H1 (cell line): ENCODE measurements around the gene NMNAT3. TPM values are rescaled to one million over a fixed set of nuclear protein-coding genes. Genes with fewer than 3 reads are reported as not detected.

ENCODE experiments used
- CTCF ChIA-PET: fragments of 300-600 bp; sonication (Branson Sonifier 250); formaldehyde crosslinking; loops from one replicate; lab custom pipeline; 2021; ENCODE audit not compliant: partially characterized antibody; lab: Charles Lee
- POLR2A ChIA-PET: fragments of 300-600 bp; sonication (Branson Sonifier 250); formaldehyde crosslinking; loops from one replicate; lab custom pipeline; 2021; ENCODE audit warnings: inconsistent platforms; ENCODE audit not compliant: partially characterized antibody; lab: Charles Lee
- DNase-seq, 2 experiments: peaks; one replicate each; pipeline versions ENCODE4 v3.0.0 to v3.0.0-alpha.2; 2010 to 2022; ENCODE audit warnings: low spot score in 2 of 2, low read depth in 1 of 2, mixed read lengths in 1 of 2
- FAIRE-seq: peaks from 2 replicates; lab custom pipeline; 2011; peaks lifted over from hg19 to GRCh38; lab: Jason Lieb, UNC
- H2AFZ ChIP-seq: 2 replicates; pipeline ENCODE4 v1.8.1; 2012; ENCODE audit warnings: low read length, inconsistent platforms
- H2AK5ac ChIP-seq: 2 replicates; pipeline ENCODE4 v1.6.1; 2013; ENCODE audit warnings: low read depth, low read length
- H2BK120ac ChIP-seq: replicated peaks from 2 replicates; pipeline ENCODE3; 2013; ENCODE audit warnings: low read depth, low read length, inconsistent platforms
- H2BK12ac ChIP-seq: 2 replicates; pipeline ENCODE4 v1.6.1; 2013; ENCODE audit warnings: low read depth, low read length
- H2BK15ac ChIP-seq: 2 replicates; pipeline ENCODE4 v1.6.1; 2013; ENCODE audit warnings: low read length
- H2BK20ac ChIP-seq: 2 replicates; pipeline ENCODE4 v1.6.1; 2013; ENCODE audit warnings: low read length
- H2BK5ac ChIP-seq: 2 replicates; pipeline ENCODE4 v1.6.1; 2013; ENCODE audit warnings: low read depth, low read length
- H3K14ac ChIP-seq: 2 replicates; pipeline ENCODE4 v1.6.1; 2013; ENCODE audit warnings: inconsistent platforms; ENCODE audit not compliant: insufficient read length
- H3K18ac ChIP-seq: 2 replicates; pipeline ENCODE4 v1.6.1; 2013; ENCODE audit warnings: low read length; ENCODE audit errors: extremely low read depth
- H3K23ac ChIP-seq: 2 replicates; pipeline ENCODE4 v1.6.1; 2013; ENCODE audit warnings: inconsistent platforms; ENCODE audit not compliant: insufficient read length
- H3K23me2 ChIP-seq: 2 replicates; pipeline ENCODE4 v1.6.1; 2013; ENCODE audit warnings: low read depth, low read length
- H3K27ac ChIP-seq: 2 replicates; pipeline ENCODE4 v1.6.1; 2011; ENCODE audit warnings: low read depth, low read length, inconsistent platforms
- H3K27me3 ChIP-seq, 4 experiments: replicated peaks in 1 of 4; 1 replicate in 1 of 4; 2 replicates in 3 of 4; pipeline versions ENCODE4 v1.6.1 to v1.8.1; 2011 to 2013; ENCODE audit warnings: low read length in 3 of 4, mild to moderate bottlenecking in 3 of 4, inconsistent platforms in 2 of 4, mixed read lengths in 2 of 4, moderate library complexity in 1 of 4; ENCODE audit not compliant: control insufficient read depth in 3 of 4, insufficient read depth in 3 of 4; ENCODE audit errors: extremely low read depth in 1 of 4
- H3K36me3 ChIP-seq, 4 experiments: 2 replicates each; pipeline versions ENCODE4 v1.6.1 to v1.8.1; 2011 to 2013; ENCODE audit warnings: mild to moderate bottlenecking in 4 of 4, low read length in 3 of 4, moderate library complexity in 2 of 4, control low read depth in 1 of 4, inconsistent platforms in 1 of 4; ENCODE audit not compliant: insufficient read depth in 4 of 4, control insufficient read depth in 2 of 4
- H3K4ac ChIP-seq: replicated peaks from 2 replicates; pipeline ENCODE3; 2013; ENCODE audit warnings: low read length, low read depth, mixed read lengths, inconsistent platforms; ENCODE audit not compliant: insufficient read length
- H3K4me1 ChIP-seq, 4 experiments: replicated peaks in 1 of 4; 1 replicate in 1 of 4; 2 replicates in 3 of 4; pipeline versions ENCODE4 v1.6.1 to v1.8.1; 2011 to 2013; ENCODE audit warnings: low read length in 3 of 4, inconsistent platforms in 2 of 4, mixed read lengths in 1 of 4; ENCODE audit not compliant: insufficient read depth in 4 of 4, control insufficient read depth in 3 of 4
- H3K4me2 ChIP-seq, 2 experiments: 2 replicates each; pipeline versions ENCODE4 v1.6.1 to v1.8.1; 2011 to 2013; ENCODE audit warnings: low read depth in 2 of 2, low read length in 2 of 2, control low read depth in 1 of 2, inconsistent platforms in 1 of 2, mild to moderate bottlenecking in 1 of 2; ENCODE audit not compliant: insufficient read depth in 1 of 2
- H3K4me3 ChIP-seq, 4 experiments: fragments of 200-600, 300-600 bp in 1 of 4; sonication (generic), shearing (Covaris generic), sonication (Bioruptor Twin) in 1 of 4; 2 replicates each; pipeline versions ENCODE4 v1.5.1 to v1.8.1; 2011 to 2016; ENCODE audit warnings: low read length in 4 of 4, low read depth in 3 of 4, control low read depth in 2 of 4, inconsistent platforms in 2 of 4, mild to moderate bottlenecking in 2 of 4, mixed read lengths in 1 of 4, moderate library complexity in 1 of 4; ENCODE audit not compliant: insufficient read depth in 2 of 4; ENCODE audit errors: extremely low read depth in 1 of 4
- H3K56ac ChIP-seq: replicated peaks from 2 replicates; pipeline ENCODE3; 2013; ENCODE audit warnings: low read depth, mild to moderate bottlenecking, mixed read lengths, low read length, inconsistent platforms; ENCODE audit not compliant: insufficient read length
- H3K79me1 ChIP-seq: 2 replicates; pipeline ENCODE4 v1.6.1; 2013; ENCODE audit warnings: low read depth, low read length, control low read depth
- H3K79me2 ChIP-seq, 2 experiments: 2 replicates each; pipeline versions ENCODE4 v1.6.1 to v1.8.1; 2012 to 2013; ENCODE audit warnings: low read length in 2 of 2, mild to moderate bottlenecking in 2 of 2, inconsistent platforms in 1 of 2; ENCODE audit not compliant: insufficient read depth in 2 of 2, control insufficient read depth in 1 of 2
- H3K9ac ChIP-seq, 4 experiments: replicated peaks in 1 of 4; 1 replicate in 1 of 4; 2 replicates in 3 of 4; pipeline versions ENCODE4 v1.6.1 to v1.8.1; 2011 to 2013; ENCODE audit warnings: low read depth in 3 of 4, low read length in 3 of 4, control low read depth in 2 of 4, mild to moderate bottlenecking in 2 of 4, moderate library complexity in 2 of 4, inconsistent platforms in 1 of 4; ENCODE audit errors: extremely low read depth in 1 of 4
- H3K9me3 ChIP-seq, 2 experiments: 2 replicates each; pipeline versions ENCODE4 v1.6.1 to v1.8.1; 2012 to 2013; ENCODE audit warnings: mild to moderate bottlenecking in 2 of 2, moderate library complexity in 2 of 2, control low read depth in 1 of 2, inconsistent platforms in 1 of 2, low read depth in 1 of 2, low read length in 1 of 2, mixed read lengths in 1 of 2; ENCODE audit not compliant: insufficient read depth in 2 of 2
- H4K20me1 ChIP-seq, 2 experiments: replicated peaks in 1 of 2; 2 replicates each; pipeline versions ENCODE3 to v1.8.1; 2011 to 2013; ENCODE audit warnings: inconsistent platforms in 2 of 2, low read length in 2 of 2, mild to moderate bottlenecking in 1 of 2; ENCODE audit not compliant: insufficient read depth in 2 of 2, control insufficient read depth in 1 of 2
- H4K5ac ChIP-seq: 2 replicates; pipeline ENCODE4 v1.6.1; 2013; ENCODE audit warnings: low read length, low read depth, mixed read lengths, inconsistent platforms; ENCODE audit not compliant: insufficient read length
- H4K8ac ChIP-seq: 2 replicates; pipeline ENCODE4 v1.8.0; 2013; ENCODE audit warnings: mild to moderate bottlenecking, moderate library complexity, low read length, inconsistent platforms; ENCODE audit not compliant: insufficient read depth; ENCODE audit errors: extremely low read depth
- H4K91ac ChIP-seq: replicated peaks from 2 replicates; pipeline ENCODE3; 2013; ENCODE audit warnings: low read length, mixed read lengths, inconsistent platforms; ENCODE audit not compliant: insufficient read length
- CHD2 ChIP-seq: IDR thresholded peaks from 2 replicates; pipeline ENCODE4 v1.6.1; 2012; ENCODE audit warnings: low read length, improper control_type of control experiment
- EGR1 ChIP-seq: IDR thresholded peaks from 2 replicates; pipeline ENCODE4 v1.6.1; 2011; ENCODE audit warnings: low read depth, low read length, borderline replicate concordance
- GABPA ChIP-seq: IDR thresholded peaks from 2 replicates; pipeline ENCODE4 v1.6.1; 2011; ENCODE audit warnings: mild to moderate bottlenecking, low read length, moderate library complexity, borderline replicate concordance; ENCODE audit not compliant: insufficient read depth
- HDAC2 ChIP-seq, 2 experiments: fragments of 300-600 bp in 1 of 2; sonication (generic) in 1 of 2; IDR thresholded peaks; 2 replicates each; pipeline ENCODE4 v1.6.1; 2011 to 2012; ENCODE audit warnings: low read depth in 2 of 2, low read length in 2 of 2, mild to moderate bottlenecking in 2 of 2, moderate library complexity in 2 of 2, borderline replicate concordance in 1 of 2, inconsistent platforms in 1 of 2
- KDM4A ChIP-seq: IDR thresholded peaks from one replicate; pipeline ENCODE4 v1.7.1; 2012; ENCODE audit warnings: low read depth, mild to moderate bottlenecking, moderate library complexity, low read length, inconsistent platforms; ENCODE audit not compliant: severe bottlenecking
- KDM5A ChIP-seq: fragments of 200-600 bp; IDR thresholded peaks from 2 replicates; pipeline ENCODE4 v1.7.1; 2012; ENCODE audit warnings: mild to moderate bottlenecking, low read length, inconsistent platforms, mixed read lengths
- PHF8 ChIP-seq: fragments of 200-600 bp; sonication (generic); conservative IDR thresholded peaks from 2 replicates; pipeline ENCODE4 v1.7.1; 2012; ENCODE audit warnings: low read depth, mild to moderate bottlenecking, inconsistent platforms, low read length, moderate library complexity
- POLR2AphosphoS5 ChIP-seq: IDR thresholded peaks from 2 replicates; pipeline ENCODE4 v1.6.1; 2011; ENCODE audit warnings: low read depth, low read length
- RAD21 ChIP-seq, 2 experiments: IDR thresholded peaks in 1 of 2; conservative IDR thresholded peaks in 1 of 2; 2 replicates each; pipeline ENCODE4 v1.6.1; 2011; ENCODE audit warnings: low read depth in 2 of 2, low read length in 2 of 2, improper control_type of control experiment in 1 of 2, inconsistent platforms in 1 of 2, mild to moderate bottlenecking in 1 of 2, moderate library complexity in 1 of 2
- SIX5 ChIP-seq: IDR thresholded peaks from 2 replicates; pipeline ENCODE4 v1.6.1; 2011; ENCODE audit warnings: mild to moderate bottlenecking, low read depth, low read length
- SP1 ChIP-seq: IDR thresholded peaks from 2 replicates; pipeline ENCODE4 v1.6.1; 2011; ENCODE audit warnings: low read depth, low read length
- TAF7 ChIP-seq: optimal IDR thresholded peaks from 2 replicates; pipeline ENCODE3; 2011; ENCODE audit warnings: low read depth, mild to moderate bottlenecking, inconsistent platforms, low read length, moderate library complexity, borderline replicate concordance
- WGBS, 2 experiments: shearing (Covaris generic) in 1 of 2; methylation state at CpG; one replicate each; pipeline versions ENCODE4 v1.1.6 to v1.1.7; 2013 to 2015; ENCODE audit warnings: low lambda C conversion rate in 2 of 2, mixed read lengths in 2 of 2, inconsistent platforms in 1 of 2, low coverage in 1 of 2, missing lambda C conversion rate in 1 of 2; ENCODE audit not compliant: insufficient replicate concordance in 2 of 2, insufficient coverage in 1 of 2, insufficient read length in 1 of 2; ENCODE audit errors: extremely low coverage in 1 of 2, missing lambda C conversion rate in 1 of 2; 5-methylcytosine and 5-hydroxymethylcytosine counted together
- polyA plus RNA-seq, 7 experiments: library from polyadenylated mRNA; depleted of rRNA in 3 of 7; stranded (reverse) in 5 of 7; unstranded in 2 of 7; fragments of >200 nt in 5 of 7; fragments of 200-250 nt in 2 of 7; gene quantifications; 1 replicate in 5 of 7; 2 replicates in 1 of 7; 4 replicates in 1 of 7; pipeline versions ENCODE4 v1.2.1 to v1.2.3, GENCODE V29; 2011 to 2013; ENCODE audit warnings: missing spikeins in 2 of 7, mixed read lengths in 2 of 7
- total RNA-seq: library from RNA; stranded (reverse); fragmentation: NEBNext Ultra II Directional; extraction: Animal tissue kit (Norgen Biotek cat#: 25700); gene quantifications from 2 replicates; pipeline ENCODE4 v1.2.1, GENCODE V29; 2021
- TF ChIP-seq, protein P1 (sequence below): IDR thresholded peaks from 2 replicates; pipeline ENCODE4 v1.6.1; 2011; ENCODE audit warnings: low read depth, mild to moderate bottlenecking, low read length; ENCODE audit not compliant: insufficient read depth

The NMNAT3 gene
- total and polyA plus RNA-seq, 2 of the 8 experiments (the other 6 are each of a cell fraction or from before 2014, with no cell fraction given): 4.2 to 4.3 TPM

DNA sequence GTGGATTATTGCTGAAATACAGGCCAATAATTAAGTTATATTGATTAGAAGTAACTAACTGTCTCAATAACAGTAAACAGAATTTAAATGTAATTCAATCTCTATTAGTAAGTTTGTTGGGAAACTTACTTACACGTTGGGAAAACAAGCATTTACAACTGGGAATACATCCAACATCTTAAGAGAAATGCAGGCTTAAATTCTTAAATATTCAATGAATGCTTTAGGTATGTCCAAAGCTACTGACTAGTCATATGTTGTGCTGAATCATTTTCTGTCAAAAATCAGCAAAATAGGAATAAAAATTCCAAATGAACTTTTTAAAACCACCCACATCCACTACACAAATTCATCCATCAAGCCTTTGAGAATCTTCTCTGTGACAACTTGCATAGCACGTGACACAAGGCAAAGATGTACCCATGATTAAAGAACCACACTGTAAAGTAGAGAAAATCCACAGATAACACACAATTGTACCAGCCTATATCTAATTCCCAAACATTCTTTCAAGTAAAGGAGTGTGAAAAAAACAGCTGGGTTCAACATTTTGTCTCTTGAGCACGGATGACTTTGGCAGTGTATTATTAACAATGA is 60.0 kb downstream of the NMNAT3 start:
- no peak overlapping the region for H3K18ac ChIP-seq
- WGBS, 2 experiments: 85% methylated on average over 3 of the region's 3 CpGs; no CpG with 5 or more reads in 1 of the 2 experiments
- no peak overlapping the region for H2BK15ac ChIP-seq
- no peak overlapping the region for H3K23ac ChIP-seq
- H3K14ac ChIP-seq: no peak overlapping the region
- H2BK12ac ChIP-seq: no peak overlapping the region
- H3K9me3 ChIP-seq: no peaks in the 10 kb centered on the region
- ChIA-PET CTCF (interaction anchor here (1.1 kb wide), 1 partner anchor 12 kb away, joined by 4 read pairs; no protein-coding TSS in a partner anchor), POLR2A (no interaction called here)
- no peak for DNase-seq
- no peaks in the 10 kb centered on the region for H3K36me3 ChIP-seq
- H2AFZ ChIP-seq: no peak overlapping the region
- no peaks in the 10 kb centered on the region for H3K27me3 ChIP-seq
- H3K79me1 ChIP-seq: no peaks in the 10 kb centered on the region
- H3K4ac ChIP-seq: no peak overlapping the region
- no peak overlapping the region for H2BK120ac ChIP-seq
- no peak overlapping the region for H4K5ac ChIP-seq
- H4K91ac ChIP-seq: no peak overlapping the region
- no peak overlapping the region for H3K27ac ChIP-seq
- no peak overlapping the region for H3K4me3 ChIP-seq
- no peak overlapping the region for H3K56ac ChIP-seq
- no peak overlapping the region for H2AK5ac ChIP-seq
- no peaks in the 10 kb centered on the region for H3K79me2 ChIP-seq
- H2BK5ac ChIP-seq: no peak overlapping the region
- H2BK20ac ChIP-seq: no peak overlapping the region
- no peak overlapping the region for H3K9ac ChIP-seq
- H4K20me1 ChIP-seq: no peaks in the 10 kb centered on the region
- no peak overlapping the region for H3K4me2 ChIP-seq
- H4K8ac ChIP-seq: no peak overlapping the region
- no peaks in the 10 kb centered on the region for H3K4me1 ChIP-seq
- no peak for FAIRE-seq
- no peaks in the 10 kb centered on the region; the same call in 1 of the 2 replicates for H3K23me2 ChIP-seq
- TF ChIP-seq KDM5A (no peak), EGR1 (no peak), SIX5 (no peak), HDAC2 (IDR thresholded peaks at IDR 0.05; ENCODE audit: borderline replicate concordance in 1 of 2, low read depth in 2 of 2, low read length in 2 of 2) (no peak), GABPA (no peak), CHD2 (no peak), RAD21 (IDR thresholded peaks at IDR 0.05 in 1 of 2, conservative IDR thresholded peaks at IDR 0.05 in 1 of 2; ENCODE audit: low read depth in 2 of 2, low read length in 2 of 2) (no peak), POLR2AphosphoS5 (no peak), KDM4A (no peak), TAF7 (no peak), PHF8 (no peak), SP1 (no peak)
- TF ChIP-seq, protein P1, sequence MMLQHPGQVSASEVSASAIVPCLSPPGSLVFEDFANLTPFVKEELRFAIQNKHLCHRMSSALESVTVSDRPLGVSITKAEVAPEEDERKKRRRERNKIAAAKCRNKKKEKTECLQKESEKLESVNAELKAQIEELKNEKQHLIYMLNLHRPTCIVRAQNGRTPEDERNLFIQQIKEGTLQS: no peak
